ENCODE measurements around the gene UNC80. TPM values are rescaled to one million over a fixed set of nuclear protein-coding genes. Genes with fewer than 3 reads are reported as not detected.

Gene UNC80
- total RNA-seq, 1 experiment from 2014 or later, result 0.11 TPM

GRCh38 chr2:209985874-209986273, 214.2 kb downstream of the UNC80 start:
- Histone ChIP-seq H3K9me3 (ENCODE audit: low read length) (no peaks in the 10 kb centered on the region), H3K4me3 (ENCODE audit: low read length) (no peak overlapping the region), H3K27me3 (ENCODE audit: low read length) (no peaks in the 10 kb centered on the region), H2AFZ (ENCODE audit: low read length) (no peak overlapping the region; the same call in 1 of the 2 replicates), H3K27ac (ENCODE audit: low read length) (no peak overlapping the region), H4K20me1 (ENCODE audit: insufficient read depth, low read depth, low read length) (no peaks in the 10 kb centered on the region), H3K4me2 (ENCODE audit: low read depth, low read length, poor library complexity, severe bottlenecking) (peak overlapping the region; percentile 4), H3K79me2 (ENCODE audit: low read length) (no peaks in the 10 kb centered on the region), H3K9ac (ENCODE audit: low read length) (no peak overlapping the region), H3K9me2 (replicated peaks; ENCODE audit: insufficient read depth, low read length) (no peaks in the 10 kb centered on the region), H3K4me1 (ENCODE audit: low read length) (peaks cover 12% of the 10 kb centered on the region), H3K36me3 (ENCODE audit: insufficient read depth, low read length) (no peaks in the 10 kb centered on the region)
- DNase-seq, result no peak

- no peaks in the 10 kb centered on the region for H3K27me3 ChIP-seq (ENCODE audit: low read length)
- no peak overlapping the region for H3K27ac ChIP-seq (ENCODE audit: low read length)
- H4K20me1 ChIP-seq (ENCODE audit: insufficient read depth, low read depth, low read length), result no peaks in the 10 kb centered on the region
- H3K4me2 ChIP-seq (ENCODE audit: low read depth, low read length, poor library complexity, severe bottlenecking), result no peak overlapping the region
- H3K9ac ChIP-seq (ENCODE audit: low read length), result no peak overlapping the region
- H3K4me3 ChIP-seq (ENCODE audit: low read length), result no peak overlapping the region
- no peak overlapping the region; the same call in 1 of the 2 replicates for H2AFZ ChIP-seq (ENCODE audit: low read length)
- no peak for DNase-seq
- no peaks in the 10 kb centered on the region for H3K9me2 ChIP-seq (replicated peaks; ENCODE audit: insufficient read depth, low read length)
- H3K36me3 ChIP-seq (ENCODE audit: insufficient read depth, low read length), result no peaks in the 10 kb centered on the region
- H3K9me3 ChIP-seq (ENCODE audit: low read length), result no peaks in the 10 kb centered on the region
- peaks cover 12% of the 10 kb centered on the region for H3K4me1 ChIP-seq (ENCODE audit: low read length)
- no peaks in the 10 kb centered on the region for H3K79me2 ChIP-seq (ENCODE audit: low read length)
These were observed 214.8 kb downstream of the UNC80 start for GRCh38 chr2:209986415-209986814.

- Histone ChIP-seq H3K4me3 (ENCODE audit: low read length) (no peak overlapping the region), H3K9me2 (replicated peaks; ENCODE audit: insufficient read depth, low read length) (no peaks in the 10 kb centered on the region), H3K9me3 (ENCODE audit: low read length) (no peaks in the 10 kb centered on the region), H2AFZ (ENCODE audit: low read length) (no peak overlapping the region), H4K20me1 (ENCODE audit: insufficient read depth, low read depth, low read length) (no peaks in the 10 kb centered on the region), H3K27ac (ENCODE audit: low read length) (no peak overlapping the region), H3K79me2 (ENCODE audit: low read length) (no peaks in the 10 kb centered on the region), H3K4me1 (ENCODE audit: low read length) (peaks cover 12% of the 10 kb centered on the region), H3K27me3 (ENCODE audit: low read length) (no peaks in the 10 kb centered on the region), H3K4me2 (ENCODE audit: low read depth, low read length, poor library complexity, severe bottlenecking) (no peak overlapping the region), H3K36me3 (ENCODE audit: insufficient read depth, low read length) (no peaks in the 10 kb centered on the region), H3K9ac (ENCODE audit: low read length) (no peak overlapping the region)
- DNase-seq, result no peak
These were observed 216.4 kb downstream of the UNC80 start for GRCh38 chr2:209988010-209988409.

GRCh38 chr2:209990838-209991237, 219.2 kb downstream of the UNC80 start:
- no peak for DNase-seq
- H3K79me2 ChIP-seq (ENCODE audit: low read length), result no peaks in the 10 kb centered on the region
- no peak overlapping the region for H2AFZ ChIP-seq (ENCODE audit: low read length)
- H3K27ac ChIP-seq (ENCODE audit: low read length), result no peak overlapping the region
- no peak overlapping the region for H3K9ac ChIP-seq (ENCODE audit: low read length)
- H3K27me3 ChIP-seq (ENCODE audit: low read length), result no peaks in the 10 kb centered on the region
- H3K36me3 ChIP-seq (ENCODE audit: insufficient read depth, low read length), result no peaks in the 10 kb centered on the region
- no peaks in the 10 kb centered on the region for H3K9me3 ChIP-seq (ENCODE audit: low read length)
- H3K4me2 ChIP-seq (ENCODE audit: low read depth, low read length, poor library complexity, severe bottlenecking), result no peak overlapping the region
- no peaks in the 10 kb centered on the region for H4K20me1 ChIP-seq (ENCODE audit: insufficient read depth, low read depth, low read length)
- H3K9me2 ChIP-seq (replicated peaks; ENCODE audit: insufficient read depth, low read length), result no peaks in the 10 kb centered on the region
- H3K4me1 ChIP-seq (ENCODE audit: low read length), result peaks cover 10% of the 10 kb centered on the region
- no peak overlapping the region for H3K4me3 ChIP-seq (ENCODE audit: low read length)

GRCh38 chr2:209993968-209994367, 222.3 kb downstream of the UNC80 start:
- H3K79me2 ChIP-seq (ENCODE audit: low read length), result no peaks in the 10 kb centered on the region
- no peaks in the 10 kb centered on the region for H3K36me3 ChIP-seq (ENCODE audit: insufficient read depth, low read length)
- no peak overlapping the region for H3K4me3 ChIP-seq (ENCODE audit: low read length)
- H3K27ac ChIP-seq (ENCODE audit: low read length), result no peak overlapping the region
- H3K9me3 ChIP-seq (ENCODE audit: low read length), result no peaks in the 10 kb centered on the region
- H3K9ac ChIP-seq (ENCODE audit: low read length), result no peak overlapping the region
- H4K20me1 ChIP-seq (ENCODE audit: insufficient read depth, low read depth, low read length), result no peaks in the 10 kb centered on the region
- no peak for DNase-seq
- H3K27me3 ChIP-seq (ENCODE audit: low read length), result no peaks in the 10 kb centered on the region
- no peaks in the 10 kb centered on the region for H3K9me2 ChIP-seq (replicated peaks; ENCODE audit: insufficient read depth, low read length)
- H3K4me2 ChIP-seq (ENCODE audit: low read depth, low read length, poor library complexity, severe bottlenecking), result no peak overlapping the region
- no peaks in the 10 kb centered on the region for H3K4me1 ChIP-seq (ENCODE audit: low read length)
- H2AFZ ChIP-seq (ENCODE audit: low read length), result no peak overlapping the region

- DNase-seq, result no peak
- no peaks in the 10 kb centered on the region for H3K9me3 ChIP-seq (ENCODE audit: low read length)
These were observed 227.0 kb downstream of the UNC80 start for GRCh38 chr2:209998596-209998995.

GRCh38 chr2:210000464-210001324, 229.1 kb downstream of the UNC80 start:
- H3K9ac ChIP-seq (ENCODE audit: low read length), result no peak overlapping the region
- H3K9me2 ChIP-seq (replicated peaks; ENCODE audit: insufficient read depth, low read length), result no peaks in the 10 kb centered on the region
- no peak overlapping the region for H3K4me3 ChIP-seq (ENCODE audit: low read length)
- no peak for DNase-seq
- H3K4me1 ChIP-seq (ENCODE audit: low read length), result peaks cover 31% of the 10 kb centered on the region
- H4K20me1 ChIP-seq (ENCODE audit: insufficient read depth, low read depth, low read length), result peaks cover 18% of the 10 kb centered on the region
- H3K27me3 ChIP-seq (ENCODE audit: low read length), result no peaks in the 10 kb centered on the region
- peaks cover 36% of the 10 kb centered on the region for H3K79me2 ChIP-seq (ENCODE audit: low read length)
- H3K9me3 ChIP-seq (ENCODE audit: low read length), result no peaks in the 10 kb centered on the region
- H2AFZ ChIP-seq (ENCODE audit: low read length), result no peak overlapping the region
- no peak overlapping the region for H3K4me2 ChIP-seq (ENCODE audit: low read depth, low read length, poor library complexity, severe bottlenecking)
- H3K36me3 ChIP-seq (ENCODE audit: insufficient read depth, low read length), result peaks cover 18% of the 10 kb centered on the region
- H3K27ac ChIP-seq (ENCODE audit: low read length), result no peak overlapping the region

More at GRCh38 chr2:209998596-209998995, 227.0 kb downstream of the UNC80 start:
- Histone ChIP-seq H3K4me3 (ENCODE audit: low read length) (no peak overlapping the region), H3K9me2 (replicated peaks; ENCODE audit: insufficient read depth, low read length) (no peaks in the 10 kb centered on the region), H3K4me1 (ENCODE audit: low read length) (peaks cover 10% of the 10 kb centered on the region), H3K27me3 (ENCODE audit: low read length) (no peaks in the 10 kb centered on the region), H4K20me1 (ENCODE audit: insufficient read depth, low read depth, low read length) (peaks cover 4% of the 10 kb centered on the region; the same call in 1 of the 2 replicates), H3K36me3 (ENCODE audit: insufficient read depth, low read length) (no peaks in the 10 kb centered on the region), H2AFZ (ENCODE audit: low read length) (peak overlapping the region; percentile 72), H3K27ac (ENCODE audit: low read length) (no peak overlapping the region), H3K4me2 (ENCODE audit: low read depth, low read length, poor library complexity, severe bottlenecking) (no peak overlapping the region), H3K79me2 (ENCODE audit: low read length) (peaks cover 15% of the 10 kb centered on the region), H3K9ac (ENCODE audit: low read length) (no peak overlapping the region)

- DNase-seq, result peak; percentile 99
- peaks cover 32% of the 10 kb centered on the region for H3K4me1 ChIP-seq (ENCODE audit: low read length)
- H4K20me1 ChIP-seq (ENCODE audit: insufficient read depth, low read depth, low read length), result peaks cover 18% of the 10 kb centered on the region
- peaks cover 30% of the 10 kb centered on the region for H3K36me3 ChIP-seq (ENCODE audit: insufficient read depth, low read length)
- H3K9ac ChIP-seq (ENCODE audit: low read length), result peak within 1 kb of the TSS; percentile 94
- peaks cover 54% of the 10 kb centered on the region for H3K79me2 ChIP-seq (ENCODE audit: low read length)
- peak within 1 kb of the TSS; percentile 69 for H3K27ac ChIP-seq (ENCODE audit: low read length)
- H3K9me3 ChIP-seq (ENCODE audit: low read length), result no peaks in the 10 kb centered on the region
- H2AFZ ChIP-seq (ENCODE audit: low read length), result peak within 1 kb of the TSS; percentile 94
- H3K4me2 ChIP-seq (ENCODE audit: low read depth, low read length, poor library complexity, severe bottlenecking), result peak within 1 kb of the TSS; percentile 99
- peak within 1 kb of the TSS; percentile 87 for H3K4me3 ChIP-seq (ENCODE audit: low read length)
- no peaks in the 10 kb centered on the region for H3K27me3 ChIP-seq (ENCODE audit: low read length)
- no peaks in the 10 kb centered on the region for H3K9me2 ChIP-seq (replicated peaks; ENCODE audit: insufficient read depth, low read length)
These were observed 230.8 kb downstream of the UNC80 start, which contains the start of gene RPE for GRCh38 chr2:210002158-210003157. TSS of gene RPE (plus strand) at chr2:210002638. CDS start at chr2:210002662, 24 bp downstream.

All from Karpas-422 (cell line).